Gastroesophageal sphincter (tissue), 3 donors: Measurements from ENCODE around the gene OTOG.

Experiments
- CTCF ChIP-seq, 4 experiments: fragments of 200-600 bp in 2 of 4; fragments of 450-650 bp in 2 of 4; sonication (generic) in 1 of 4; IDR thresholded peaks; one replicate each; pipeline ENCODE4 v1.5.1; 2017 to 2019; ENCODE audit warnings: antibody characterized with exemption in 4 of 4, mild to moderate bottlenecking in 2 of 4, moderate library complexity in 2 of 4
- EP300 ChIP-seq: sonication (generic); formaldehyde crosslinking; IDR thresholded peaks from one replicate; pipeline ENCODE4 v1.6.1; 2017; ENCODE audit warnings: antibody characterized with exemption, mild to moderate bottlenecking

GRCh38 chr11:17651061-17651460 is 104.0 kb downstream of the OTOG start:
- TF ChIP-seq CTCF (IDR thresholded peaks at IDR 0.05) (no peak), EP300 (no peak)
